GM13977 (cell line): Measurements from ENCODE around the gene GLUL.

Experiments
- DNase-seq: peaks from one replicate; pipeline ENCODE4 v3.0.0; 2012; ENCODE audit warnings: low spot score
- CTCF ChIP-seq: IDR thresholded peaks from 2 replicates; pipeline ENCODE4 v1.5.1; 2012; ENCODE audit warnings: mild to moderate bottlenecking, control low read depth; ENCODE audit not compliant: insufficient read depth; ENCODE audit errors: extremely low read depth, missing control alignments
- in situ Hi-C: fragments of 300-500 bp; cut with MboI; formaldehyde crosslinking; loops from one replicate; pipeline ENCODE4 v1.12.0; 2022; ENCODE audit warnings: low sequenced_read_pairs, low pct_unique_long_range_greater_than_20kb, mixed read lengths, inconsistent platforms; ENCODE audit not compliant: unreplicated experiment

GLUL gene

GRCh38 chr1:182370532-182370931 is 21.1 kb downstream of the GLUL start:
- TF ChIP-seq CTCF, result no peak
- in situ Hi-C loops, result no loop called here
- no peak for DNase-seq

GRCh38 chr1:182368903-182369302 is 22.7 kb downstream of the GLUL start:
- in situ Hi-C loops, result no loop called here
- no peak for TF ChIP-seq CTCF

GRCh38 chr1:182368358-182368757 is 23.2 kb downstream of the GLUL start:
- in situ Hi-C loops, result no loop called here
- no peak for TF ChIP-seq CTCF
- DNase-seq, result no peak

More at GRCh38 chr1:182368903-182369302, 22.7 kb downstream of the GLUL start:
- no peak for DNase-seq

- in situ Hi-C loops, result no loop called here
- no peak for DNase-seq
- no peak for TF ChIP-seq CTCF
Observed at GRCh38 chr1:182367926-182368325, 23.7 kb downstream of the GLUL start.

GRCh38 chr1:182366596-182366995 is 25.0 kb downstream of the GLUL start:
- in situ Hi-C loops, result no loop called here
- TF ChIP-seq CTCF, result no peak
- DNase-seq, result no peak

GRCh38 chr1:182359645-182360044 is 31.9 kb downstream of the GLUL start:
- no peak for DNase-seq
- in situ Hi-C loops, result no loop called here
- TF ChIP-seq CTCF, result no peak

GRCh38 chr1:182357913-182358312 is 33.7 kb downstream of the GLUL start:
- TF ChIP-seq CTCF, result no peak

More at GRCh38 chr1:182357913-182358312, 33.7 kb downstream of the GLUL start:
- in situ Hi-C loops, result no loop called here
- DNase-seq, result no peak
